T-helper 1 cell (primary cell): ENCODE measurements around the gene FBXO4.

Experiments
- DNase-seq, 5 donors: peaks; one replicate each; pipeline ENCODE4 v3.0.0-alpha.2; 2012 to 2020

The FBXO4 gene

DNA sequence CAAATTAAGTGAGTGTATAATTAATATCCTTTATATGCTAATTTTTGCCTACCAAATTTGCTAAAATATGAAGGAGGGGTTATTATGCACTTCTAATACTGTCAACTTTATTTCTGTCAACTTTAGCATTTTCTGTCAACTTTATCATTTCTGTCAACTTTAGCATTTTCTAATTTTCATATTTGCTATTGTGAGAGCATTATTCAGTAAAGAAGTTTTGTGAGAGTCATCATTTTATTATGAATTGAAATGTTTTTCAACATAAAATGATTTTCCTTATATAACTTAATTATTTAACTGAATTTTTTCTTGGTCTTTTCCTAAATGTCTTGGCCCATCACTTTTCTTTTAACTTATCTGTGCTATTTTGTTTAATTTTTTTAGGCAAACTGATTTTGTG, 58.2 kb downstream of the FBXO4 start:
- no peak for DNase-seq

DNA sequence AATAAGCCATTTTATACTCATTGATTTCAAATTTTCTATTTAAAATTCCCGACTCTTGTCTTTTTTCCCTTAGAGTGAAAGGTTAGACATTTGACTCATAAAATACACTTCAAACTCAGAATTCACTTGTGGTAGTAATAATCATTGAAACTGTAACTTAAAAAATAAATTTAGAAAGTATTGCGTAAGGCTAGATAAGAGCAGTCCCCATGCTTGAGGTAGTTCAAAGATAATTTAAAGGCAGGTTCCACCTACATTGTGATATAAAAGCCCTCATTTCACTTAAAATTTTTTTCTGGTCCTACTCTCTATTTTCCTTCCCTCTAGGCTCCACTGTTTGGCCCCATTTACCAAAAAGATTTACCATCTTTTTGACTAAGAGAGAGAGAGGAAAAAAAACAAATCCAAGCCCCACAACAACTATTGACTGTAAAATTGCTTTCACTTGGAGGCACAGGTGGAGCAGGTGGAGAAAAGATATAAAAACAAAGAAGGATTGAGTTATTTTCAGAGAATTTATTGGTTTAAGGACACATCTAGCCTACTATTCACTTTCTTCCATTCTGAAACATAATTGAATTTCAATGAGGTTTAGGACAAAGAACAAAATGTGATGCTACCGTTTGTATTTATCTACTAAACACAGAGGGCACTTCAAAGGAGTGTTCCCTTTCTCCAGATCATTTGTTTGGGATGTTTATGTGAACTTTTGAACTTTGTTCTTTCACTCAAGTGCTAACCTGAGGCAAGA, 61.0 kb downstream of the FBXO4 start:
- DNase-seq: no peak
